Suprapubic skin (tissue), 4 donors: ENCODE data around the gene ATXN3.

Experiments used
- EP300 ChIP-seq: sonication (generic); formaldehyde crosslinking; IDR thresholded peaks from one replicate; pipeline ENCODE4 v1.6.1; 2017; ENCODE audit warnings: antibody characterized with exemption
- POLR2A ChIP-seq, 2 donors: fragments of 450-650 bp; IDR thresholded peaks; one replicate each; pipeline ENCODE4 v1.6.1; 2017; ENCODE audit warnings: antibody characterized with exemption in 2 of 2, mild to moderate bottlenecking in 2 of 2, moderate library complexity in 2 of 2
- POLR2AphosphoS5 ChIP-seq, 3 donors: sonication (generic); formaldehyde crosslinking; IDR thresholded peaks; one replicate each; pipeline ENCODE4 v1.6.1; 2017; ENCODE audit warnings: antibody characterized with exemption in 3 of 3
- TF ChIP-seq, protein P1 (sequence below), 2 donors: fragments of 200-600 bp in 1 of 2; fragments of 450-650 bp in 1 of 2; sonication (generic) in 1 of 2; IDR thresholded peaks; one replicate each; pipeline ENCODE4 v1.5.1; 2016 to 2019; ENCODE audit warnings: antibody characterized with exemption in 2 of 2, mild to moderate bottlenecking in 1 of 2, moderate library complexity in 1 of 2

DNA sequence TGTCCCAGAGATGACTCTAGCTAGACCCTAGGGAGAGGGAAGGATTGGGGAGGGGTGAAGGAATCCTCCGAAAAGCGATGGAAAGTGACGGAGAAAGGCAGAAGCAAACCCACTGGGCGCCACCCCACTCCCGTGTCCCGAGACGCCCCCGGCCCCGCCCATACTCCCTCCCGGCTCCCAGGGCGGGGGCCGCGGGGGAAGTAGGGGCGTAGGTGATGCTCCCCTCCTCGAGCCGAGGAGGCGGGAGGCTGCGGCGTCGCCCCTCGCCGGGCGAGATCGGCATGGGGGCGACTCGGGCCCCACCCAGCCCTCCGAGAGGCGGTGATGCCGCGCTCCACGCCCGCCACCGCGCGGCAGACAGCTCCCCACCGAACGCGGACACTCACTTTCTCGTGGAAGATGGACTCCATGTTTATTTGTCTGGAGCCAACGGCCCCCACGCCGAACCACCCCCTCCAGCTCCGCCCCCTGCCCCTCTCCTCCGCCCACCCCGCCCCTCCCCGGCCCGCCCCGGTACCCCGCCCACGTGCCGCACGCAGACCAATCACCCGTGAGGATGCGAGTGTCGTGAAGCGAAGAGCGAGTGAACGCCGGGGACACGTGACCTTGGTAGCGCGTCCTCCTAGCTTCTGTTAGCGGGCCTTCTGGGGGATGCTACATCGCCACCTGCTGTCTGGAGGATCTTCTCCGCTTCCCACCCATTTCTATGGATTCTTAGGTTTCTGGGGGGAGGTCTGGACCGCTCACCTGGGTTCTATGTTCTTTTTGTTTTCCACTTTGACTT is at the start of gene ATXN3:
- TF ChIP-seq, protein P1, sequence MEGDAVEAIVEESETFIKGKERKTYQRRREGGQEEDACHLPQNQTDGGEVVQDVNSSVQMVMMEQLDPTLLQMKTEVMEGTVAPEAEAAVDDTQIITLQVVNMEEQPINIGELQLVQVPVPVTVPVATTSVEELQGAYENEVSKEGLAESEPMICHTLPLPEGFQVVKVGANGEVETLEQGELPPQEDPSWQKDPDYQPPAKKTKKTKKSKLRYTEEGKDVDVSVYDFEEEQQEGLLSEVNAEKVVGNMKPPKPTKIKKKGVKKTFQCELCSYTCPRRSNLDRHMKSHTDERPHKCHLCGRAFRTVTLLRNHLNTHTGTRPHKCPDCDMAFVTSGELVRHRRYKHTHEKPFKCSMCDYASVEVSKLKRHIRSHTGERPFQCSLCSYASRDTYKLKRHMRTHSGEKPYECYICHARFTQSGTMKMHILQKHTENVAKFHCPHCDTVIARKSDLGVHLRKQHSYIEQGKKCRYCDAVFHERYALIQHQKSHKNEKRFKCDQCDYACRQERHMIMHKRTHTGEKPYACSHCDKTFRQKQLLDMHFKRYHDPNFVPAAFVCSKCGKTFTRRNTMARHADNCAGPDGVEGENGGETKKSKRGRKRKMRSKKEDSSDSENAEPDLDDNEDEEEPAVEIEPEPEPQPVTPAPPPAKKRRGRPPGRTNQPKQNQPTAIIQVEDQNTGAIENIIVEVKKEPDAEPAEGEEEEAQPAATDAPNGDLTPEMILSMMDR (IDR thresholded peaks at IDR 0.05), result peak; percentile 61 to 84
- TF ChIP-seq POLR2A (IDR thresholded peaks at IDR 0.05) (peak in 1 of 2 donors; percentile 32), POLR2AphosphoS5 (IDR thresholded peaks at IDR 0.05) (no peak), EP300 (no peak)
